H9 (cell line): ENCODE measurements around the gene ARID3A. TPM values are rescaled to one million over a fixed set of nuclear protein-coding genes. Genes with fewer than 3 reads are reported as not detected.
A peak's percentile ranks its signal among the peaks of the same experiment; 100 is the strongest.

Experiments
- DNase-seq: peaks from one replicate; pipeline ENCODE4 v3.0.0-alpha.2; 2017
- H2AFZ ChIP-seq: one replicate; pipeline ENCODE4 v1.6.1; 2013; ENCODE audit warnings: mild to moderate bottlenecking, low read length, control low read depth, moderate library complexity
- H2AK5ac ChIP-seq: 2 replicates; pipeline ENCODE4 v1.6.1; 2013; ENCODE audit warnings: low read length, control low read depth, mixed read lengths; ENCODE audit not compliant: insufficient read length
- H2BK120ac ChIP-seq: one replicate; pipeline ENCODE4 v1.6.1; 2013; ENCODE audit warnings: low read depth, mild to moderate bottlenecking, low read length, control low read depth, inconsistent platforms; ENCODE audit not compliant: poor library complexity, severe bottlenecking
- H2BK12ac ChIP-seq: 2 replicates; pipeline ENCODE4 v1.6.1; 2013; ENCODE audit warnings: low read length, control low read depth, mixed read lengths, low read depth; ENCODE audit not compliant: insufficient read length
- H2BK15ac ChIP-seq: 2 replicates; pipeline ENCODE4 v1.6.1; 2013; ENCODE audit warnings: low read depth, low read length, control low read depth
- H2BK20ac ChIP-seq: one replicate; pipeline ENCODE4 v1.6.1; 2013; ENCODE audit warnings: low read depth, mild to moderate bottlenecking, low read length, control low read depth, inconsistent platforms; ENCODE audit not compliant: poor library complexity, severe bottlenecking
- H2BK5ac ChIP-seq: 2 replicates; pipeline ENCODE4 v1.6.1; 2013; ENCODE audit warnings: low read length, control low read depth, mixed read lengths; ENCODE audit not compliant: insufficient read length
- H3K14ac ChIP-seq: 2 replicates; pipeline ENCODE4 v1.6.1; 2013; ENCODE audit warnings: low read length, control low read depth; ENCODE audit not compliant: insufficient read depth
- H3K18ac ChIP-seq: 2 replicates; pipeline ENCODE4 v1.6.1; 2013; ENCODE audit warnings: low read depth, mild to moderate bottlenecking, mixed read lengths, low read length, control low read depth; ENCODE audit not compliant: insufficient read length
- H3K23ac ChIP-seq: 2 replicates; pipeline ENCODE4 v1.6.1; 2013; ENCODE audit warnings: low read length, control low read depth, mixed read lengths, low read depth; ENCODE audit not compliant: insufficient read length
- H3K23me2 ChIP-seq: 2 replicates; pipeline ENCODE4 v1.6.1; 2013; ENCODE audit warnings: low read depth, mild to moderate bottlenecking, mixed read lengths, low read length, control low read depth; ENCODE audit not compliant: insufficient read length, poor library complexity, severe bottlenecking
- H3K27ac ChIP-seq: 2 replicates; pipeline ENCODE4 v1.5.1; 2013; ENCODE audit warnings: low read length, control low read depth, mixed read lengths, low read depth; ENCODE audit not compliant: insufficient read length
- H3K27me3 ChIP-seq: 2 replicates; pipeline ENCODE4 v1.6.1; 2013; ENCODE audit warnings: low read length, control low read depth, inconsistent platforms; ENCODE audit not compliant: insufficient read depth
- H3K4ac ChIP-seq: 2 replicates; pipeline ENCODE4 v1.6.1; 2013; ENCODE audit warnings: low read depth, mild to moderate bottlenecking, control low read depth, inconsistent platforms, low read length, moderate library complexity
- H3K4me1 ChIP-seq: 2 replicates; pipeline ENCODE4 v1.6.1; 2013; ENCODE audit warnings: low read length, control low read depth, inconsistent platforms; ENCODE audit not compliant: insufficient read depth
- H3K4me2 ChIP-seq: 2 replicates; pipeline ENCODE4 v1.6.1; 2013; ENCODE audit warnings: low read length, control low read depth, mixed read lengths; ENCODE audit not compliant: insufficient read length, insufficient read depth
- H3K56ac ChIP-seq: 2 replicates; pipeline ENCODE4 v1.6.1; 2013; ENCODE audit warnings: low read depth, mild to moderate bottlenecking, mixed read lengths, low read length, control low read depth; ENCODE audit not compliant: insufficient read length
- H3K79me1 ChIP-seq: 2 replicates; pipeline ENCODE4 v1.6.1; 2013; ENCODE audit warnings: low read depth, mild to moderate bottlenecking, moderate library complexity, low read length, control low read depth, inconsistent platforms; ENCODE audit not compliant: insufficient read depth, poor library complexity, severe bottlenecking
- H3K79me2 ChIP-seq: 2 replicates; pipeline ENCODE4 v1.6.1; 2013; ENCODE audit warnings: low read length, control low read depth, inconsistent platforms; ENCODE audit not compliant: insufficient read depth
- H3K9ac ChIP-seq: 2 replicates; pipeline ENCODE4 v1.6.1; 2013; ENCODE audit warnings: low read length, control low read depth, mixed read lengths; ENCODE audit not compliant: insufficient read length; ENCODE audit errors: extremely low read depth
- H3K9me3 ChIP-seq: one replicate; pipeline ENCODE4 v1.6.1; 2013; ENCODE audit warnings: low read depth, low read length, inconsistent platforms; ENCODE audit not compliant: control insufficient read depth
- H3T11ph ChIP-seq: one replicate; pipeline ENCODE4 v1.6.1; 2013; ENCODE audit warnings: mild to moderate bottlenecking, low read length, control low read depth, inconsistent platforms
- H4K20me1 ChIP-seq: one replicate; pipeline ENCODE4 v1.6.1; 2013; ENCODE audit not compliant: control insufficient read depth, insufficient read length, insufficient read depth
- H4K5ac ChIP-seq: 2 replicates; pipeline ENCODE4 v1.6.1; 2013; ENCODE audit warnings: low read depth, mild to moderate bottlenecking, mixed read lengths, low read length, control low read depth; ENCODE audit not compliant: insufficient read length
- H4K8ac ChIP-seq: replicated peaks from 2 replicates; pipeline ENCODE4 v1.6.1; 2013; ENCODE audit warnings: low read length, control low read depth, mixed read lengths, low read depth; ENCODE audit not compliant: insufficient read length
- H4K91ac ChIP-seq: 2 replicates; pipeline ENCODE4 v1.6.1; 2013; ENCODE audit warnings: low read depth, mild to moderate bottlenecking, moderate library complexity, mixed read lengths, low read length, control low read depth; ENCODE audit not compliant: insufficient read length
- H3K27ac Mint-ChIP-seq, 3 experiments: 2 replicates in 2 of 3; 3 replicates in 1 of 3; pipeline ENCODE4 v1.8.0; 2020 to 2021; ENCODE audit warnings: mixed read lengths in 3 of 3, mild to moderate bottlenecking in 1 of 3, moderate library complexity in 1 of 3
- H3K27me3 Mint-ChIP-seq: 2 replicates; pipeline ENCODE4 v1.8.0; 2021; ENCODE audit warnings: low read depth, mild to moderate bottlenecking, moderate library complexity, mixed read lengths
- H3K36me3 Mint-ChIP-seq, 3 experiments: 2 replicates in 2 of 3; 3 replicates in 1 of 3; pipeline ENCODE4 v1.8.0; 2020 to 2021; ENCODE audit warnings: low read depth in 3 of 3, mixed read lengths in 3 of 3; ENCODE audit not compliant: insufficient read depth in 1 of 3
- H3K4me1 Mint-ChIP-seq, 2 experiments: 2 replicates each; pipeline ENCODE4 v1.8.0; 2020; ENCODE audit warnings: mixed read lengths in 2 of 2
- H3K4me3 Mint-ChIP-seq, 2 experiments: 2 replicates in 1 of 2; 3 replicates in 1 of 2; pipeline ENCODE4 v1.8.0; 2020 to 2021; ENCODE audit warnings: mild to moderate bottlenecking in 2 of 2, mixed read lengths in 2 of 2, moderate library complexity in 1 of 2
- H3K9me3 Mint-ChIP-seq, 2 experiments: 2 replicates in 1 of 2; 3 replicates in 1 of 2; pipeline ENCODE4 v1.8.0; 2020; ENCODE audit warnings: mild to moderate bottlenecking in 2 of 2, mixed read lengths in 2 of 2, moderate library complexity in 1 of 2
- CTCF ChIP-seq: fragments of 200-600 bp; sonication (generic); conservative IDR thresholded peaks from 3 replicates; pipeline ENCODE4 v1.8.0; 2021; ENCODE audit warnings: antibody characterized with exemption, mild to moderate bottlenecking
- WGBS: extraction: QIAGEN DNeasy Blood & Tissue Kit; methylation state at CpG from one replicate; pipeline ENCODE4 v1.1.7; 2013; ENCODE audit warnings: missing lambda C conversion rate, low lambda C conversion rate, mixed read lengths; ENCODE audit not compliant: insufficient read length; ENCODE audit errors: extremely low coverage; 5-methylcytosine and 5-hydroxymethylcytosine counted together
- total RNA-seq: library from RNA; stranded (reverse); gene quantifications from 2 replicates; pipeline ENCODE4 v1.2.1, GENCODE V29; 2021

ARID3A gene
- total RNA-seq, 1 experiment from 2014 or later: 98.3 TPM

- no peak overlapping the region for H3K4ac ChIP-seq
- H3K4me2 ChIP-seq: no peak overlapping the region
- peak overlapping the region in 2 of 3 experiments; percentile 16 to 88; a peak in 1 of 7 replicates for H3K27ac Mint-ChIP-seq
- H3K4me1 Mint-ChIP-seq: peaks cover 2 to 25% of the 10 kb centered on the region in 2 experiments; a peak in 3 of 4 replicates
- H3K9me3 ChIP-seq: no peaks in the 10 kb centered on the region
- no peaks in the 10 kb centered on the region for H3K79me1 ChIP-seq
- TF ChIP-seq CTCF: no peak
- no peaks in the 10 kb centered on the region for H4K20me1 ChIP-seq
- H3K79me2 ChIP-seq: no peaks in the 10 kb centered on the region; the same call in 1 of the 2 replicates
- H3K27me3 ChIP-seq: no peaks in the 10 kb centered on the region
- no peak overlapping the region for H3K14ac ChIP-seq
- H2BK120ac ChIP-seq: no peak overlapping the region
- H3K27me3 Mint-ChIP-seq: no peaks in the 10 kb centered on the region; the same call in 1 of the 2 replicates
- H2BK12ac ChIP-seq: no peak overlapping the region
- no peak overlapping the region for H3K27ac ChIP-seq
- DNase-seq: no peak
- H3K9ac ChIP-seq: no peak overlapping the region
- no peak overlapping the region for H3K23ac ChIP-seq
- H2BK5ac ChIP-seq: no peak overlapping the region
- no peaks in the 10 kb centered on the region; the same call in 1 of the 2 replicates for H3K4me1 ChIP-seq
- H2AFZ ChIP-seq: no peak overlapping the region
- no CpG with 5 or more reads among the region's 20 CpGs for WGBS
- no peak overlapping the region for H2BK20ac ChIP-seq
- no peak overlapping the region for H3K18ac ChIP-seq
- peak overlapping the region in 1 of 2 experiments; percentile 49; a peak in 2 of 5 replicates for H3K4me3 Mint-ChIP-seq
- no peak overlapping the region for H3T11ph ChIP-seq
- H2BK15ac ChIP-seq: no peak overlapping the region
- no peaks in the 10 kb centered on the region for H3K23me2 ChIP-seq
- H4K5ac ChIP-seq: no peak overlapping the region
- no peak overlapping the region for H4K8ac ChIP-seq
- no peak overlapping the region for H2AK5ac ChIP-seq
- no peaks in the 10 kb centered on the region for H3K9me3 Mint-ChIP-seq
- no peak overlapping the region for H4K91ac ChIP-seq
- H3K36me3 Mint-ChIP-seq: peaks cover 2 to 23% (median 22%) of the 10 kb centered on the region in 3 experiments; a peak in 5 of 7 replicates
- H3K56ac ChIP-seq: no peak overlapping the region
Observed at GRCh38 chr19:898663-899062, 27.2 kb upstream of the ARID3A start.
